Measurements from ENCODE around the gene GALNT9.

DNA sequence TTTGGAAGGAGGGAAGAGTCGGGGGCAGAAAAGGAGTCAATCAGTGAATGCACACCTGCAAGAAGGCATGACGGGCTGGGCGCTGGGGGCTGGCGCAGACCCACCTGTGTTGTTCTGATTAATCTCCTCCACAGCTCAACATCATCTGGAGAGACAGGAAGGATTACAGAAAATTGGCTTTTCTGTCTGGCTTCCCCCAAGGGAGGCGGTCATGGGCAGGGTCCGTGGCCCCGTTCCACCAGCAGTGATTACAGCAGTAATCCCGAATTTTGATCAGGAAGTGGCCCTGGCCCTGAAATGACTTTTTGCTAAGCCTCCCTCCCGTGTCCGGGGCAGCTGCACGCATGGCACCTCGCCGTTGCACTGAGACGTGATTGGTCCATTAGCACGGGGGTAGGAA, 24.4 kb upstream of the GALNT9 start:
- TF ChIP-seq, protein P1, sequence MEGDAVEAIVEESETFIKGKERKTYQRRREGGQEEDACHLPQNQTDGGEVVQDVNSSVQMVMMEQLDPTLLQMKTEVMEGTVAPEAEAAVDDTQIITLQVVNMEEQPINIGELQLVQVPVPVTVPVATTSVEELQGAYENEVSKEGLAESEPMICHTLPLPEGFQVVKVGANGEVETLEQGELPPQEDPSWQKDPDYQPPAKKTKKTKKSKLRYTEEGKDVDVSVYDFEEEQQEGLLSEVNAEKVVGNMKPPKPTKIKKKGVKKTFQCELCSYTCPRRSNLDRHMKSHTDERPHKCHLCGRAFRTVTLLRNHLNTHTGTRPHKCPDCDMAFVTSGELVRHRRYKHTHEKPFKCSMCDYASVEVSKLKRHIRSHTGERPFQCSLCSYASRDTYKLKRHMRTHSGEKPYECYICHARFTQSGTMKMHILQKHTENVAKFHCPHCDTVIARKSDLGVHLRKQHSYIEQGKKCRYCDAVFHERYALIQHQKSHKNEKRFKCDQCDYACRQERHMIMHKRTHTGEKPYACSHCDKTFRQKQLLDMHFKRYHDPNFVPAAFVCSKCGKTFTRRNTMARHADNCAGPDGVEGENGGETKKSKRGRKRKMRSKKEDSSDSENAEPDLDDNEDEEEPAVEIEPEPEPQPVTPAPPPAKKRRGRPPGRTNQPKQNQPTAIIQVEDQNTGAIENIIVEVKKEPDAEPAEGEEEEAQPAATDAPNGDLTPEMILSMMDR (conservative IDR thresholded peaks at IDR 0.05; ENCODE audit: low read depth, low read length): no peak
- TF ChIP-seq EZH2phosphoT487 (IDR thresholded peaks at IDR 0.05; ENCODE audit: borderline replicate concordance, low read length) (no peak), EZH2 (IDR thresholded peaks at IDR 0.05; ENCODE audit: low read length, unreplicated experiment) (no peak)
